ENCODE data around the gene RPS17.
"Not testable (repeated sequence)": the region's sequence is repeated elsewhere in the genome, so short reads cannot be mapped to it uniquely, and the experiment has no call there.

The RPS17 gene

DNA sequence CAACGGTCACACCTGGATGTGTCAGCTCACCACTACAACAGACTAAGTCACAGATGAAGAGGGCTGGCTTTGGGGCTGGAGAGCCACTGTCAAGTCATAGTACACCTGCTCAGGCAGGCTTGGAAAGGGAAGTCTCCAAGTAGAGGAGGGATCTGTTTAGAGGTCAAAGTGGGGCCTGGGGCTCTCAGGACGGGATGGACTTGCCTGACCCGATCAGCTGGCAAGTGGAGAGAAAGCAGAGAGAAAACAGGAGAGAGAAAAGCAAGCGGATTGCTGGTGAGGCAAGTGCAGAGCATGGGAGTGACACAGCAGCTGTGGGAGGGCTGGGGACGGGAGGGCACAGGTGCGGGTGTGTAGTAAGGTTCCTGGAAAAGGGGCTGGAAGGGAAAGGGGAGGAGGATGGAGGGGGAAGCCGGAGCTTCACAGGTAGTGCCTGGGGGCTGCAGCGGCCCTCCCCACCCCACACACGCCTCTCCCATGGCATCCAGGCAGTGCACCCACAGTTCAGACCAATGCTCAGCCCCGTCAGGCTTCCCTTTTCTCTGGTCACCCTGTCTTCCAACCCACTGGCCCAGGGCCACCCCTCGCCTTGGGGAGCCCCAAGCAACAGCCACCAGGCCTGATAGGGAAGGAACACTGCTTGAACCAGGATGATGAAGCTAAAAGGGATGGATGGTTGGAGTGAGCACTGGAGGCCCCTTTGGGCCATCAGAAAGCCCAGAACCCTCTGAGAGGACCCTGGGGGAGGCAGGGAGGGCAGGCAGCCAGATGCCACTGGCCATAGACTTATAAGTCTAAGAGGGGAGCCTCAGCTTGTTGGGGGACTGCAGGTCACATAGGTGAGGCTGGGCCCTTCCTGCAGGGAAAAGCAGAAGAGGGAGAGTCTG lies 8.5 kb downstream of the RPS17 start:
- POLR2A ChIA-PET: interaction anchor here (0.6 to 1.9 kb wide), 2 partner anchors 9 to 675 kb away, joined by 3 to 16 read pairs; partner anchors contain the start of gene RPS17
- no peak for DNase-seq (ENCODE audit: extremely low spot score)
- CTCF ChIA-PET: interaction anchor here (0.7 to 3.6 kb wide), 16 partner anchors 10 to 482 kb away, joined by 3 to 76 read pairs (median 5); partner anchors contain the start of genes RAMAC and RPS17
- TF ChIP-seq, protein P1, sequence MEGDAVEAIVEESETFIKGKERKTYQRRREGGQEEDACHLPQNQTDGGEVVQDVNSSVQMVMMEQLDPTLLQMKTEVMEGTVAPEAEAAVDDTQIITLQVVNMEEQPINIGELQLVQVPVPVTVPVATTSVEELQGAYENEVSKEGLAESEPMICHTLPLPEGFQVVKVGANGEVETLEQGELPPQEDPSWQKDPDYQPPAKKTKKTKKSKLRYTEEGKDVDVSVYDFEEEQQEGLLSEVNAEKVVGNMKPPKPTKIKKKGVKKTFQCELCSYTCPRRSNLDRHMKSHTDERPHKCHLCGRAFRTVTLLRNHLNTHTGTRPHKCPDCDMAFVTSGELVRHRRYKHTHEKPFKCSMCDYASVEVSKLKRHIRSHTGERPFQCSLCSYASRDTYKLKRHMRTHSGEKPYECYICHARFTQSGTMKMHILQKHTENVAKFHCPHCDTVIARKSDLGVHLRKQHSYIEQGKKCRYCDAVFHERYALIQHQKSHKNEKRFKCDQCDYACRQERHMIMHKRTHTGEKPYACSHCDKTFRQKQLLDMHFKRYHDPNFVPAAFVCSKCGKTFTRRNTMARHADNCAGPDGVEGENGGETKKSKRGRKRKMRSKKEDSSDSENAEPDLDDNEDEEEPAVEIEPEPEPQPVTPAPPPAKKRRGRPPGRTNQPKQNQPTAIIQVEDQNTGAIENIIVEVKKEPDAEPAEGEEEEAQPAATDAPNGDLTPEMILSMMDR (IDR thresholded peaks at IDR 0.05; ENCODE audit: control extremely low read depth, extremely low read depth, low read depth, missing control alignments): no peak

DNA sequence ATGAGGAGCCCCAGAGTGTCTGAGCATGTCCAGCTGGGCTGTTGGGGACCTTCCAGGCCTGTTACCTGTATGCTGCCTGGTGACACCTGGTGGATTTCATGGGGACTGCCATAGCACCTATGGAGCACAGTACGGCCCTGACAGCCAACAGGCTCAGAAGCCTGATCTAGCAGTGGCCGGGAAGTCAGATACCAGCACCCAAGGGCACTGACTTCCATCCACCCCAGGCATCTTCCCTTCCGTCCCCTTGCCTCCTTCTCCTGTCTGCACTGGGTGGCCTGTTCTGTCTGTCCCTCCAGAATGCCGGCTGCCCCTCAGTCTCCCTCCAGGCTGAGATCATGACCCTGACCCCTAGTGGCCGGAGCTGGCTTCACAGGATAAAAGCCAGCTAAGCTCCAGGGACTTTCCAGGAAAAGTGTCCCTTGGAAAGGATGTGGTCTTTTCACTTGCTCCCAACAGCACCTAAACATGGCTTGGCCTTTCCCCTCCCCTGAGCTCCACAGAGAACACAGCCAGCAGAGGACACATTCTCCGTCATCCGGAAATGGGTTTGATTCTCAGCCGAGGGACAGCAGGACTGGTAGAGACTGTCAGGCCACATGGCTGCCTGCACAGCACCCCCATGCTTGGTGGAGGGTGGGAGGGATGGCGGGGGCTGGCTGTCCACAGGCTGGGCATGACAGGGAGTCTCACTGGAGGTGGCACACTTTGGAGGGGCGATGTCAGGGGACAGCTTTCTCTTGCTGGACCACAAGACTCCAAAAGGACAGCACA lies 9.5 kb downstream of the RPS17 start:
- TF ChIP-seq, protein P1 (IDR thresholded peaks at IDR 0.05; ENCODE audit: control extremely low read depth, extremely low read depth, low read depth, missing control alignments): peak; percentile 80
- DNase-seq (ENCODE audit: extremely low spot score): peak; percentile 71
- ChIA-PET CTCF (interaction anchor here (0.7 to 3.6 kb wide), 27 partner anchors 8 to 483 kb away, joined by 3 to 76 read pairs (median 4); partner anchors contain the start of genes RAMAC and RPS17), POLR2A (interaction anchor here (1.9 kb wide), 1 partner anchor 10 kb away, joined by 16 read pairs; the partner anchor contains the start of gene RPS17)

DNA sequence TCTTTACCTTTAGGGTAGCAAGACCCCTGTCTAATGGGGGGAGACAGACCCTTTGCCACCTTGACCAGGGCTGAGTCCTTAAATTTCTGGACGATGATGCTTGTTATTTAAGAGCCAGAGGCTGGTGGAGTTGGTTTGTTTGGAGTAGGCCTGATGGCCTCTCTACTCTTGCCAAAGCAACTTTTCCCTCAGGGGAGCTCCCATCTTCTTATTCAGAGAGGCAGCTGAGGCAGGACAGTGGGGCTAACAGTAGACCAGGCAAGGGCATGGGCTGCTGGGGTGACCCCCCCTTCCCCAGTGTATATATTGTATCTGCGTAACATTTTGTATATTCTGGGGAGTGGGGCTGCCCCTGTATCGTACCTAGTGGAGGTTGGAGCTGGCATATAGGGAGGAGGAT lies 10.3 kb downstream of the RPS17 start:
- TF ChIP-seq, protein P1 (IDR thresholded peaks at IDR 0.05; ENCODE audit: control extremely low read depth, extremely low read depth, low read depth, missing control alignments): no peak
- no peak for DNase-seq (ENCODE audit: extremely low spot score)
- CTCF ChIA-PET: interaction anchor here (1.0 to 3.6 kb wide), 12 partner anchors 8 to 483 kb away, joined by 3 to 76 read pairs (median 6); partner anchors contain the start of gene RPS17
- POLR2A ChIA-PET: no interaction called here

DNA sequence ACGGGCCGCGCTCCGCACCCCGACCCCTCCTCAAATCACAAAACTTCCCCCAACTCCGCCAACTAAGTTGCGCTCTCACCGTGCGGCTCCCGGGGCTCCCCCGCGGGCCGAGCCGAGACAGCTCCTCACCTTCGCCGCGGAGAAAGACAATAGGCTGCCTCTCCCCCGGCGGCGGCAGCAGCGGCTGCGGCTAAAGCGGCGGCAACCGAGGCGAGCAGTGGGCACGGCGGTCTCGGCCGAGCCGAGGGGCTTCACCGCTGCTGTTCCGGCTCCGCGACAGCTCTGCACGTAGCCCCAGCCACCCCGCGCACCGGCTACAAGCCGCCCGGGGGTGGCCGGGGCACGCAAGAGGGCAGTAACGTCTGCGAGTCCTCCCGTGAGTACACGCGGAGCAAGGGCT lies 26.7 kb downstream of the RPS17 start:
- CTCF ChIA-PET; DNase-seq (ENCODE audit: extremely low spot score); POLR2A ChIA-PET: not testable (repeated sequence)

GRCh38 chr15:82507693-82508092 lies 32.6 kb downstream of the RPS17 start:
- DNase-seq (ENCODE audit: extremely low spot score); POLR2A ChIA-PET; CTCF ChIA-PET: not testable (repeated sequence)

- POLR2A ChIA-PET; DNase-seq (ENCODE audit: extremely low spot score); CTCF ChIA-PET: not testable (repeated sequence)
These were observed 33.2 kb downstream of the RPS17 start for GRCh38 chr15:82507087-82507486.

GRCh38 chr15:82505842-82506241 lies 34.4 kb downstream of the RPS17 start:
- DNase-seq (ENCODE audit: extremely low spot score); POLR2A ChIA-PET; CTCF ChIA-PET: not testable (repeated sequence)

- DNase-seq (ENCODE audit: extremely low spot score); POLR2A ChIA-PET; CTCF ChIA-PET: not testable (repeated sequence)
These were observed 36.2 kb downstream of the RPS17 start for GRCh38 chr15:82504074-82504473.

DNA sequence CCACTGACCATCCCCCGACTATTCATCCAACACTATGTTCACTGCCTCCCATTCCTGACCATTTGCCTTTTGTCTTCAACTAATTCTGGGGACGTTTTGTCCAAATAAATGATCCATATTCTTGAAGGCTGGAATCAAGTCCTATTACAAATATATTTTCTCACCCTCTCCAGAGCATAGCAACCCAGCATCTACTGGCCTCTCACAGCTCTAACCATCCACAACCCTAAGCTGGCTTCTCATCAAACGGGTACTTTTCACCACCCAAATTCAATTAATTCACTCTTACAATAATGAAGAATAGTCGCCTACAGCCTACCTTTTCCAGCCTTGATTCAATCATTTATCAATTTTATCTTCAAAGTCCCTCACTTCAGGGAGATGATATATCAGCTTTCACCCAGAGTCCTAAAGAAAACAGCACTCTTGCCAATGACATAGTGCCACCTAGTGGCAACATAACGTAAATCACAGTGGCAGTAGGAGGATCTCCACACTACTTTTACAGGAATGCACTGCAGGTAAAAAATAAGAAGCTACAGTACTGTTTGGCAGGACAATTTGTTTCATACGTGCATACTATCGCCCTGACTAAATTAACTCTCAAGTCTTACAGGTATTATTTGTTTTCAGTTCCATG lies 37.4 kb downstream of the RPS17 start:
- POLR2A ChIA-PET; DNase-seq (ENCODE audit: extremely low spot score); CTCF ChIA-PET: not testable (repeated sequence)
- TF ChIP-seq, protein P1 (IDR thresholded peaks at IDR 0.05; ENCODE audit: control extremely low read depth, extremely low read depth, low read depth, missing control alignments): peak; percentile 5

DNA sequence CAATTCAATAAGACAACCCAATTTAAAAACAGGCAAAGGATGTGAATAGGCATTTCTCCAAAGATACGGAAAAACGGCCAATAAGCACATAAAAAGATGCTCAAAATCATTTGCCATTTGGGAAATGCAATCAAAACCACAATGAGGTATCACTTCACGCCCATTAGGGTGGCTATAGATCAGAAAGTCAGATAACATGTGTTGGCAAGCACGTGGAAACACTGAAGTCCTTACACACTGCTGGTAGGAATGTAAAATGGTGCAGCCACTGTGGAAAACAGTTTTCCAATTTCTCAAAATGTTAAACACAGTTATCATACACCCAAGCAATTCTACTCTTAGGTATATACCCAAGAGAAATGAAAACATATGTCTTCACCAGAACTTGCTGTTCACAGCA lies 39.5 kb downstream of the RPS17 start:
- DNase-seq (ENCODE audit: extremely low spot score); CTCF ChIA-PET; POLR2A ChIA-PET: not testable (repeated sequence)

DNA sequence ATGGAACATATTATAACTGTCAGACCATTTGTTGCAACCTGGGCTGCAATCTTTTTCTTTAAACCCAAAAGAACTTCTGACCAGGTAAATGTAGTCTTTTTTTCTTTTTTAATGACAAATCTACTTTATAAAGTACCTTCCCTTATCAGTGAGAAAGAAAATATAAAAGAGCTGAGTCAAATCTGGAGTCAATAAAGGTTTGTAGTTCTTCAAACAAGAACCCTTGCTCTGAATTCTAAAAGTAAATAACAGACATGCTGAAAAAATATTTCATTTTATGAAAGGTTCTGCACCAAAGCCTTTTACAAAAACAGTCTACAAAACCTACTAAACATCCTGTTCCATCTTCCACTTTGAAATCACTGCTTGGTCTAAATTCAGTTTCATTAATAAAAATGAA lies 42.3 kb downstream of the RPS17 start:
- DNase-seq (ENCODE audit: extremely low spot score); CTCF ChIA-PET; POLR2A ChIA-PET: not testable (repeated sequence)

GRCh38 chr15:82488250-82488649 lies 52.0 kb downstream of the RPS17 start:
- CTCF ChIA-PET; DNase-seq (ENCODE audit: extremely low spot score); POLR2A ChIA-PET: not testable (repeated sequence)

All from GM10248 (cell line).